ENCODE measurements around the gene GP9. TPM values are rescaled to one million over a fixed set of nuclear protein-coding genes. Genes with fewer than 3 reads are reported as not detected.
A peak's percentile ranks its signal among the peaks of the same experiment; 100 is the strongest.

The GP9 gene
- total RNA-seq = not detected

DNA sequence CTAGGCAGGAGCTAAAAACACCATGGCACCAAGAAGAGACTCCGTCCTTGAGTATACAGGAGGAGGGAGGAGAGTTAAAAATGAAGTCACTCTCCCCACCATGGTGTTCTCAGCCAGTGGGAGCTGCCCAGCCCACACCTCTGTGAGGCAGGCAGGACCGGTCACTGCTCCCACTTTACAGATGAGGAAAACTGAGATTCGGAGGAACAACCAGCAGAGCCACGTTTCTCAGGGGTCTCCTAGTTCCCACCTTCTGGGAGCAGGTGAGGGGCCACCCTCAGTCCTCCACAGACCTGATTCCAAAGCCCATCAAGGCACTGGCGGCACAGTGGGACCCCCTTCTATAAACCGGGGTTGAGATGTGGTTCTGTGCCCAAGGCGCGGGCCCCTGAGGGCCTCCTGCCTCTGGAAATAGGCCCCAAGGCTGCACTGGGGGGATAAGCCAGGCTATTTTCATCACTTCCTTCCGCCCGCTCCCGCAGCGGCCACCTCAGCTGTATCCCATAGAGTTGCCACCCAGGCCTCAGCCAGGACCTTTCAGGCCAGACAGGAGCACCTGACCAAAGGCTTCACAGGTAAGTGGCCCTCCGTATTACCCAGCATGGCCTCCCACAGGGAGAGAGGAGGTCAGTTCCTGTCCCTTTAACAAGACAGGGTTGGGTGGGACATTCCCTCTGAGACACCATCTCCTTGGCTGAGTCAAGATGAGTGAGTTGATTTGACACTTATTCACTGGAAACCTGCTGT lies at the start of gene GP9:
GP9 (plus strand) TSS at position 504 of the 747 bp plus-strand sequence. CDS start 961 bp downstream, outside the sequence.
- POLR2A ChIA-PET = interaction anchor here (0.6 kb wide), 1 partner anchor 122 kb away, joined by 3 read pairs; no protein-coding TSS in a partner anchor
- CTCF ChIA-PET = interaction anchor here (1.5 kb wide), 1 partner anchor 185 kb away, joined by 6 read pairs; no protein-coding TSS in a partner anchor
- Mint-ChIP-seq H3K27ac (no peak within 1 kb of the TSS), H3K4me3 (no peak within 1 kb of the TSS), H3K36me3 (ENCODE audit: low read depth) (no peaks in the 10 kb centered on the region), H3K4me1 (peaks cover 9% of the 10 kb centered on the region), H3K9me3 (no peaks in the 10 kb centered on the region), H3K27me3 (peaks cover 3% of the 10 kb centered on the region)
- DNase-seq = no peak

DNA sequence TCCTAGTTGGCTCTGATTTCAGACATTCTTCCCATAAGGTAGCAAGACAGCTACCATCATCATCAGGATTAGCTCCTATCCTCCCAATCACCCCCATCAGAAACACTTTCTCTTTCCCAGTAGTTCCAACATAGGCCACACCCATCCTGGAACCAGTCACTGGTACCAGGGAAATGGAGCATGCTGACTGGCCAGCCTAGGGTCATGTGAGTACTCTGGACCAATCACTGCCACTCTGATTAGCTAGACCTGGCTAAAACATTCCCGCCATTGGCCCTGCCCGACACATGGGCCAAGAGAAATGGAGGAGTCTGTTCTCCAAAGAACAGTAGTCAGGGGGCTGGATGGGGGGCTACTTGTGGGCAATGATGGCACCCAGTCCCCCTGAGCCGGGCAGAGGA lies 47.1 kb upstream of the GP9 start:
- H3K27ac Mint-ChIP-seq = peak overlapping the region; percentile 0
- H3K4me1 Mint-ChIP-seq = peaks cover 37% of the 10 kb centered on the region
- POLR2A ChIA-PET = no interaction called here

DNA sequence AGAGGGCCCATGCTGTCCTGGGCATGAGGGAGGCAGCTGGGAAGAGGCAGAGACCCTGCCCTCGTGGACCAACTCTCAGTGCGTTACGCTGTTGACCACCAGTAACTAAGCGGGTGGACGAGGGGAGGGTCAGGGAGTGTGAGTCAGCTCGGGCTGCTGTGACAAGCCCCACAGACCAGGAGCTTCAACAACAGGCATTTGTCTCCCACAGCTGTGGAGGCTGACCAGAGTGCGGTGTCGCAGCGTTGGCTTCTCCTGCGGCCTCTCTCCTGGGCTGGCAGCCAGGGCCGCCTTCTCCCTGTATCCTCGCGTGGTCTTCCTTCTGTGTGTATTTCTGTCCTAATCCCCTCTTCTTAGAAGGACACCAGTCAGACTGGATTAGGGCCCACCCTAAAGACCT lies 46.4 kb upstream of the GP9 start:
- Mint-ChIP-seq H3K9me3 (no peaks in the 10 kb centered on the region), H3K4me3 (no peak overlapping the region), H3K36me3 (ENCODE audit: low read depth) (no peaks in the 10 kb centered on the region), H3K27ac (peak overlapping the region; percentile 98), H3K4me1 (peaks cover 37% of the 10 kb centered on the region), H3K27me3 (no peaks in the 10 kb centered on the region)
- POLR2A ChIA-PET = no interaction called here
- no peak for DNase-seq
- CTCF ChIA-PET = interaction anchor here (0.9 to 7.7 kb wide), 8 partner anchors 11 to 226 kb away, joined by 3 to 94 read pairs (median 6); no protein-coding TSS in a partner anchor

More for the DNA sequence above, 47.1 kb upstream of the GP9 start:
- CTCF ChIA-PET = interaction anchor here (0.5 to 7.7 kb wide), 9 partner anchors 10 to 282 kb away, joined by 3 to 94 read pairs (median 4); no protein-coding TSS in a partner anchor
- Mint-ChIP-seq H3K27me3 (no peaks in the 10 kb centered on the region), H3K4me3 (no peak overlapping the region), H3K36me3 (ENCODE audit: low read depth) (no peaks in the 10 kb centered on the region), H3K9me3 (no peaks in the 10 kb centered on the region)
- DNase-seq = no peak

DNA sequence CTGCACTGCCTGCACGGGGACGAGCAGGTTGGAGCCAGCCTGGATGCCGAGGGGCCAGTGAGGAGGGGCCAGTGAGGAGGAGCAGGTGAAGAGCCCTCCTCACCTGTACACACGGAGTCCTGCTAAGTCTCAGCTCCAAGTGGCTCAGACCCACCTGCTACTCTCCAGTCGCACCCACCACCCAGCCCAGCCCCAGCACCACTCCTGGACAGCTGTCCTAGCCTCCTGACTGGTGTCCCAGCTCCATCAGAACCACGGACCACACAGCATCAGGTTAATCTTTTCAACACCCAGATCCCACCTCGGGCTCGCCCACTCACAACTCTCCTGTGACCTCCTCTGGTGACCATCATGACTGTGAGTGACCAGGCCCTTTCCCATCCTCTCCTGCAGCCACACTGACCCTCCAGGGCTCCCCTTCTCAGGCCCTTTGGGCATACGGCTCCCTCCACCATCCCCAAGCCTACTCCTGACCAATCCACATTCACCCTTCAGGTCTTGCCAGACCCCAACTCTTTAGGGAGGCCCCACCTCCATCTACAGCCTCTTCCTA lies 45.7 kb upstream of the GP9 start:
- peak overlapping the region; percentile 98 for H3K27ac Mint-ChIP-seq
- H3K4me1 Mint-ChIP-seq = peaks cover 37% of the 10 kb centered on the region
- H3K9me3 Mint-ChIP-seq = no peaks in the 10 kb centered on the region
- H3K4me3 Mint-ChIP-seq = no peak overlapping the region
- CTCF ChIA-PET = interaction anchor here (0.6 to 7.7 kb wide), 8 partner anchors 10 to 225 kb away, joined by 3 to 94 read pairs (median 5); partner anchors contain the start of gene CFAP92
- H3K27me3 Mint-ChIP-seq = no peaks in the 10 kb centered on the region
- DNase-seq = no peak
- POLR2A ChIA-PET = no interaction called here
- H3K36me3 Mint-ChIP-seq (ENCODE audit: low read depth) = no peaks in the 10 kb centered on the region

DNA sequence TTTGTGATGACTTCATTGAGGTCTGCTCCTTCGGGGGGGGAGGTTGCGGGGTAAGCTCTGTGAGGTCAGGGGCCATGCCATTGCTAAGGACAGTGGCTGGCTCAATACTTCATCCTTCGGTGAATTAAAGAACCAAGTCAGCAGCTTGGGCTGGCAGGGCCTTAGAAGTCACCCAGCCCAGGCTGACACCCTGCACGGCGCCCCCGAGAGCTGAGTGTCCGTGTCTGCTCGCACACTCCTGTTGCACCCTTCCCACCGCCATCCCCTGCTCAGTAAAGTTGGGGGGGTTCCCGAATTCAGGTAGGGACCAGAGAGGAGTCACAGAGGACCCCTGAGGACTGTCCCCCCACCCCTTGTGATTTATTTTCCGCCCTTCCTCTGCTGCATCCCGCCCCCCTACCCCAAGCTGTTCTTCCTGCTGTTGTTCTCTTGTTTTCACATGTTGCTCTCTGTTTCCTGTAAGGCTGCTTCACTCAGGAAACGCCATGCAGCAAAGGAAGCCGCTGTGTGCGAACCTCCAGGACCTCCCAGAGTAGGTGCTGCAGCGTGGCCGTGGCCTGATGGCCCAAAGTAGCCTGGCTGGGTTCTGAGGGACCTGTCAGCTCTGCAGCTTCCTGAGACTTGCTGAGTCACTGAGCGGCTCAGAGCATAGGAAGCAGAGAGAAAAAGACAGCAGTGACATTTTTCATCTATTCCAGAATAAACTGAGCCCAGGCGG lies 45.0 kb upstream of the GP9 start:
- H3K27ac Mint-ChIP-seq = peak overlapping the region; percentile 98
- ChIA-PET POLR2A (interaction anchor here (0.6 to 1.6 kb wide), 4 partner anchors 9 to 54 kb away, joined by 3 to 4 read pairs (median 3); no protein-coding TSS in a partner anchor), CTCF (interaction anchor here (0.6 to 7.7 kb wide), 16 partner anchors 8 to 388 kb away, joined by 3 to 94 read pairs (median 4); partner anchors contain the start of gene CFAP92)
- no peaks in the 10 kb centered on the region for H3K9me3 Mint-ChIP-seq
- H3K4me1 Mint-ChIP-seq = peaks cover 37% of the 10 kb centered on the region
- H3K36me3 Mint-ChIP-seq (ENCODE audit: low read depth) = no peaks in the 10 kb centered on the region
- peak; percentile 66 for DNase-seq
- H3K4me3 Mint-ChIP-seq = peak overlapping the region; percentile 70
- H3K27me3 Mint-ChIP-seq = no peaks in the 10 kb centered on the region

DNA sequence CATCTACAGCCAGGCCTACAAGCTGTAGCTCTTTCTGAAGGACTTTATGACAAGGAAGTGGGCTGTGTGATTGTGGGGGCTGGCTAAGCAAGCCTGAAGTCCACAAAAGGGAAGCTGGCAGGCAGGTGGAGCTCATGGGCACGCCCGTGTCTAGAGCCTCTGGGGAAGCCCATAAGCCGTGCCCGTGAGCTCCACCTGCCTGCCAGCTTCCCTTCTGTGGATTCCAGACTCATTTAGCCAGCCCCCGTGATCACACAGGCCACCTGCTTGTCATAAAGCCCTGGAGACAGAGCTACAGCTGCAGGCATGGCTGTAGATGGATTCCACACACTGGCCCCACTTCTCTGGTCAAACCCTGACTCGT lies 44.2 kb upstream of the GP9 start:
- DNase-seq = peak; percentile 69
- Mint-ChIP-seq H3K27me3 (no peaks in the 10 kb centered on the region), H3K9me3 (no peaks in the 10 kb centered on the region), H3K4me1 (peaks cover 37% of the 10 kb centered on the region), H3K4me3 (peak overlapping the region; percentile 70), H3K36me3 (ENCODE audit: low read depth) (no peaks in the 10 kb centered on the region), H3K27ac (peak overlapping the region; percentile 98)
- CTCF ChIA-PET = interaction anchor here (0.7 to 7.7 kb wide), 19 partner anchors 9 to 387 kb away, joined by 3 to 94 read pairs (median 4); partner anchors contain the start of genes CFAP92 and RAB43
- POLR2A ChIA-PET = interaction anchor here (0.9 to 1.6 kb wide), 4 partner anchors 9 to 104 kb away, joined by 3 to 6 read pairs (median 4); no protein-coding TSS in a partner anchor

DNA sequence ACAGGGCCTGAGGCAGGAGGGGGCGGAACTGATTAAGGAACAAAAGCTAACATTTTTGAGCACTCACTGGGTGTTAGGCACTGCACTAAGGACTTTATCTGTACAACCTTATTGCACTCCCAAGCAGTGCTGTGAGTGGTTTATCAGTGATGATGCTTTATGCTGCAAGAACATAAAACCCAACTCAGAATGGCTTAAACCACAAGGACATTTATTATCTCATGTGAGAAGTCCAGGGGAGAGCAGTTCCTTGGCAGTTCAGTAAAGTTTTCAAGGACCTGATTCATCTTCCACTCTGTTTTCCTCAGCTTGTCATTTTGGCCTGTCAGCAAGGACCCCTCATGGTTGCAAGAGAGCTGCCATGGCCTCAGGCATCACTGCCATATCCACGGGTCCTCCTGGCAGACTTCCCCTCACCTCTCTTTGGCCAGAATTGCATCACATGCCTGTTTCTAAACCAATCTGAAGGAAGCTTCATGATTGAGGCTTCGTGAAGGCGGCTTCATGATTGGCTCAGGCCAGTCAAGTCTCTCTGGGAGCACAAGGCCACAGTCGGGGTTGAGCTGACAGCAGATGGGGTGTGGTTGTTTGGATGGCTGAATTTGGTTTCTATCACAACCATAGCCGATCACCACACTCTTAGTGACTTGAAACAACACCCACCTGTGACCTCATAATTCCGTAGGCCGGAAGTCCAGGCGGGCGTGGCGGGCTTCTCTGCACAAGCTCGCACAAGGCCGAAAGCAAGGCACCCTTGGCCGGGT lies 43.7 kb upstream of the GP9 start:
- ChIA-PET CTCF (interaction anchor here (0.7 to 7.7 kb wide), 20 partner anchors 8 to 939 kb away, joined by 3 to 94 read pairs (median 4); partner anchors contain the start of genes CFAP92 and RAB43), POLR2A (interaction anchor here (0.9 to 1.6 kb wide), 4 partner anchors 10 to 104 kb away, joined by 3 to 6 read pairs (median 4); no protein-coding TSS in a partner anchor)
- no peaks in the 10 kb centered on the region for H3K36me3 Mint-ChIP-seq (ENCODE audit: low read depth)
- H3K4me3 Mint-ChIP-seq = no peak overlapping the region
- H3K27me3 Mint-ChIP-seq = no peaks in the 10 kb centered on the region
- DNase-seq = peak; percentile 30
- peak overlapping the region; percentile 98 for H3K27ac Mint-ChIP-seq
- H3K9me3 Mint-ChIP-seq = no peaks in the 10 kb centered on the region
- H3K4me1 Mint-ChIP-seq = peaks cover 37% of the 10 kb centered on the region

DNA sequence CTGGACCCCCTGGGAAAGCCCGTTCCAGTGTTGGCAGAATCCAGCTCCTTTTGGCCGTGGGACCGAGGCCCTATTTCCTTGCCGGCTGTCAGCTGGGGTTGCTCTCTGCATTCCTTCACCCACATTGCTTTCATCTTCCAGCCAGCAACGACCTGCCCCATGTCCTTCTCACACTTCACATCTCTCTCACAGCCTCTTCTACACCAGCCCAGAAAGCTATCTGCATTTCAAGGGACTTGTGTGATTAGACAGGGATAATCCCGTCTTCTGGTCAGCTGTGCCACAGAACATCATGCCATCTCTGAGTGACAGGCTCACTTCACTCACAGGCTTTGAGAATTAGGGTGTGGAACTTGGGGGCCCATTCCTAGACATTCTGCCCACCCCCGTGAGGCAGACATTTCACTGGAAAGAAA lies 43.1 kb upstream of the GP9 start:
- Mint-ChIP-seq H3K27me3 (no peaks in the 10 kb centered on the region), H3K36me3 (ENCODE audit: low read depth) (no peaks in the 10 kb centered on the region), H3K9me3 (no peaks in the 10 kb centered on the region), H3K4me3 (no peak overlapping the region), H3K27ac (peak overlapping the region; percentile 98), H3K4me1 (peaks cover 40% of the 10 kb centered on the region)
- ChIA-PET CTCF (interaction anchor here (0.8 to 7.7 kb wide), 10 partner anchors 8 to 939 kb away, joined by 3 to 94 read pairs (median 10); partner anchors contain the start of gene RAB43), POLR2A (interaction anchor here (1.6 kb wide), 1 partner anchor 11 kb away, joined by 3 read pairs; no protein-coding TSS in a partner anchor)
- no peak for DNase-seq

DNA sequence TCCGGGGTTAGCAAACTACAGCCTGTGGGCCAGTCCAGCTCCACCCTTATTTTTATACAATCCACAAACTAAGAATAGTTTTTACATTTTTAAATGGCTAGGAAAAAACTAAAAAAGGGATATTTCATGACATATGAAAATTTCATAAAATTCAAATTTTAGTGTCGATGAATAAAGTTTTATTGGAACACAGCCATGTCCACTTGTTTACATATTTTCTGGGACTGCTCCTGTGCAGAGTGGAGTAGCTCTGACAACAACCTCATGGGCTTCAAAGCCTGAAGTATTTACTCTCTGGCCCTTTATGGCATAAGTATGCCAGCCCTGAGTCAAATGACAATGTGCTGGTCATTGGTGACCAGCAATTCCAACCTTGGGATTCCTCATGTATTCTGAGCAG lies 42.3 kb upstream of the GP9 start:
- Mint-ChIP-seq H3K27ac (no peak overlapping the region), H3K36me3 (ENCODE audit: low read depth) (no peaks in the 10 kb centered on the region), H3K4me3 (no peak overlapping the region), H3K4me1 (peaks cover 40% of the 10 kb centered on the region), H3K9me3 (no peaks in the 10 kb centered on the region), H3K27me3 (no peaks in the 10 kb centered on the region)
- POLR2A ChIA-PET = no interaction called here
- DNase-seq = no peak
- CTCF ChIA-PET = interaction anchor here (2.4 to 3.2 kb wide), 2 partner anchors 11 to 12 kb away, joined by 11 to 16 read pairs; no protein-coding TSS in a partner anchor

DNA sequence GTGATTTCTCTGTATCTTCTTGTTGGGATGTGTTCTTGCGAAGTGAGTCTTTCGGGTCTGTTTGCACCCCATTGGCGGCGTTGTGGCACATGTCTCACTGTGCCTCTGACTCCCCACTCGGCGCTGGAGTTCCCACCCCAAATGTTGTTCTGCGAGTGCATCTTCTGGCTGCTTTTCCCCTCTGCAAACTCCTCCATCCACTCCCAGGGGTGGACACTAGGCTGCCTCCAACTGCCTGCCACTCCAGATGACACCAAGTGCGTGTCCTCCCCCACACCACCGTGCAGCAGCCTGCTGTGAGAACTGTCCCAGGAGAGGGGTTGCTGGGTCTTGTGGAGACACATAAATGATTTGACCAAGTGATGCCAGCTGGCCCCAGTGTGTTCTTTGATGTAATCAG lies 41.8 kb upstream of the GP9 start:
- POLR2A ChIA-PET = no interaction called here
- CTCF ChIA-PET = no interaction called here
- H3K36me3 Mint-ChIP-seq (ENCODE audit: low read depth) = no peaks in the 10 kb centered on the region
- H3K9me3 Mint-ChIP-seq = no peaks in the 10 kb centered on the region
- peaks cover 40% of the 10 kb centered on the region for H3K4me1 Mint-ChIP-seq
- H3K4me3 Mint-ChIP-seq = no peak overlapping the region
- no peak for DNase-seq
- no peaks in the 10 kb centered on the region for H3K27me3 Mint-ChIP-seq
- H3K27ac Mint-ChIP-seq = no peak overlapping the region

DNA sequence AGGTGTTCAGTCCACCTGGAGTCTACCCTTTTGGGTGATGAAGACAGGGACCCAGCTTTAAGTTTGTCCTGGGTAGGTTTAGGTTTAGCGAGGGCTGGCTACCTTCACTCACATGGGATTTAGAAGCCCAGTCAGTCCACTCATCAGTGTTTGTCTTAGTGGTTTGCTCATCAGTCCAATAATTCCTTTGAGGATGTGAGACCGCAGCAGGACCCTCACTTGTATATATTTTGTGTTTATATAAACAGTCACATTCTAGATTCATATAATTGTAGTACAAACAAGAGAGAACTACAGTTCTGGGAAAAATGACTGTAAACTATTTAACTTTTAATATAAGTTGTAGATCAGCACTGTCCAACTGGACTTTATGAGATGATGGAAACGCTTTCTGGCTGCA lies 41.3 kb upstream of the GP9 start:
- H3K9me3 Mint-ChIP-seq = no peaks in the 10 kb centered on the region

DNA sequence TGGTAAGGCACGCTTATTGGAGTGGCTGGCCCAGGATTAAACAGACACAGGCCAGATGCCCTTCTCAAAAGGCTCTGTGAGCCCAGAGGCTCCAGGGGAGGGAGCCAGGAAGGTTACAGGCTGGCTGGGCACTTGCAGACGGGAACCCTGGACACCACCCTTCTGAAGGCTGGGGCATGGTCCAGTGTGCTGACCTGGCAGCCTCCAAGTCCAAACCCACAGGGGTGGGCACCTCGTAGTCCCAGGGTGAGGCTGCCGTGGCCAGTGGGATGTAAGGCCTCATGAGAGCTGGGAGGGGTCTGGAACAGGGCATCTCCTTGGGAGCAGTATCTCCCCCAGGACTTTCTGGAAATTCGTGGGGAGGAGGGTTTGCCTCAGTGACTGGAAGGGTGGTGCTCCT lies 39.9 kb upstream of the GP9 start:
- H3K27me3 Mint-ChIP-seq = no peaks in the 10 kb centered on the region
- DNase-seq = no peak
- CTCF ChIA-PET = interaction anchor here (0.6 to 2.7 kb wide), 2 partner anchors 13 to 32 kb away, joined by 3 to 13 read pairs; no protein-coding TSS in a partner anchor
- no peaks in the 10 kb centered on the region for H3K36me3 Mint-ChIP-seq (ENCODE audit: low read depth)
- no peaks in the 10 kb centered on the region for H3K9me3 Mint-ChIP-seq
- POLR2A ChIA-PET = no interaction called here
- peaks cover 28% of the 10 kb centered on the region for H3K4me1 Mint-ChIP-seq
- no peak overlapping the region for H3K27ac Mint-ChIP-seq
- no peak overlapping the region for H3K4me3 Mint-ChIP-seq

More for the DNA sequence above, 41.3 kb upstream of the GP9 start:
- Mint-ChIP-seq H3K4me3 (no peak overlapping the region), H3K27ac (no peak overlapping the region), H3K36me3 (ENCODE audit: low read depth) (no peaks in the 10 kb centered on the region), H3K4me1 (peaks cover 40% of the 10 kb centered on the region), H3K27me3 (no peaks in the 10 kb centered on the region)
- CTCF ChIA-PET = interaction anchor here (0.6 to 2.7 kb wide), 4 partner anchors 9 to 34 kb away, joined by 3 to 13 read pairs (median 4); no protein-coding TSS in a partner anchor
- POLR2A ChIA-PET = no interaction called here
- DNase-seq = no peak

Data from activated CD4-positive, alpha-beta T cell treated with anti-CD3 and anti-CD28 coated beads, Interleukin-2, amount 10 ng/mL, durations not matched to agents 7 days and 5 days (primary cell).